ENCODE results near the gene COX7B2. TPM values are rescaled to one million over a fixed set of nuclear protein-coding genes. Genes with fewer than 3 reads are reported as not detected.

The COX7B2 gene
- total and polyA plus RNA-seq, 7 donors = not detected

- H3K4me1 ChIP-seq = no peaks in the 10 kb centered on the region
- no peaks in the 10 kb centered on the region for H3K9me3 ChIP-seq
- H3K27me3 ChIP-seq = no peaks in the 10 kb centered on the region
- no peak for DNase-seq
- H3K36me3 ChIP-seq = no peaks in the 10 kb centered on the region
- no peak overlapping the region for H3K27ac ChIP-seq
- intact Hi-C loops (cut with DNase I) = no loop called here
- WGBS, 2 donors = 71 to 84% methylated on average over 4 of the region's 4 CpGs
- TF ChIP-seq POLR2A (IDR thresholded peaks at IDR 0.05) (no peak), CTCF (IDR thresholded peaks at IDR 0.05) (no peak), POLR2AphosphoS5 (IDR thresholded peaks at IDR 0.05) (no peak), EP300 (IDR thresholded peaks at IDR 0.05) (no peak)
- no peak overlapping the region for H3K4me3 ChIP-seq
Observed at GRCh38 chr4:46852800-46853199, 56.2 kb downstream of the COX7B2 start.

GRCh38 chr4:46850026-46850425 is 59.0 kb downstream of the COX7B2 start:
- WGBS, 2 donors = 90 to 97% methylated on average over 1 of the region's 1 CpG

GRCh38 chr4:46844325-46844917 is 64.6 kb downstream of the COX7B2 start:
- H3K36me3 ChIP-seq = no peaks in the 10 kb centered on the region
- H3K4me1 ChIP-seq = no peaks in the 10 kb centered on the region
- no peaks in the 10 kb centered on the region for H3K9me3 ChIP-seq
- no peak overlapping the region for H3K27ac ChIP-seq
- 6 to 11% methylated on average over 8 of the region's 8 CpGs for WGBS, 2 donors
- no peak for DNase-seq
- intact Hi-C loops (cut with DNase I) = loop anchor here (10.0 kb wide), 1 partner anchor 540 kb away; no protein-coding TSS in a partner anchor
- no peak overlapping the region for H3K4me3 ChIP-seq
- no peaks in the 10 kb centered on the region for H3K27me3 ChIP-seq
- TF ChIP-seq EP300 (IDR thresholded peaks at IDR 0.05) (no peak), CTCF (IDR thresholded peaks at IDR 0.05) (peak in 2 of 4 experiments; percentile 22 to 46)

More at GRCh38 chr4:46850026-46850425, 59.0 kb downstream of the COX7B2 start:
- Histone ChIP-seq H3K9me3 (no peaks in the 10 kb centered on the region), H3K4me1 (no peaks in the 10 kb centered on the region), H3K27ac (no peak overlapping the region), H3K27me3 (no peaks in the 10 kb centered on the region), H3K4me3 (no peak overlapping the region), H3K36me3 (no peaks in the 10 kb centered on the region)
- TF ChIP-seq CTCF (IDR thresholded peaks at IDR 0.05) = no peak
- no peak for TF ChIP-seq EP300 (IDR thresholded peaks at IDR 0.05)
- TF ChIP-seq POLR2AphosphoS5 (IDR thresholded peaks at IDR 0.05) = no peak
- TF ChIP-seq POLR2A (IDR thresholded peaks at IDR 0.05) = no peak
- intact Hi-C loops (cut with DNase I) = no loop called here
- DNase-seq = no peak

GRCh38 chr4:46839128-46839527 is 69.9 kb downstream of the COX7B2 start:
- 66 to 86% methylated on average over 1 of the region's 1 CpG for WGBS, 2 donors
- DNase-seq = no peak

More at GRCh38 chr4:46839128-46839527, 69.9 kb downstream of the COX7B2 start:
- Histone ChIP-seq H3K4me1 (no peaks in the 10 kb centered on the region), H3K27me3 (no peaks in the 10 kb centered on the region), H3K36me3 (no peaks in the 10 kb centered on the region), H3K9me3 (no peaks in the 10 kb centered on the region), H3K4me3 (no peak overlapping the region), H3K27ac (no peak overlapping the region)
- intact Hi-C loops (cut with DNase I) = no loop called here
- no peak for TF ChIP-seq POLR2A (IDR thresholded peaks at IDR 0.05)
- TF ChIP-seq CTCF (IDR thresholded peaks at IDR 0.05) = no peak
- no peak for TF ChIP-seq POLR2AphosphoS5 (IDR thresholded peaks at IDR 0.05)
- no peak for TF ChIP-seq EP300 (IDR thresholded peaks at IDR 0.05)
